Esophagus squamous epithelium (tissue), 5 donors: ENCODE measurements around the gene INKA2. TPM values are rescaled to one million over a fixed set of nuclear protein-coding genes. Genes with fewer than 3 reads are reported as not detected.
A peak's percentile ranks its signal among the peaks of the same experiment; 100 is the strongest.

Experiments
- DNase-seq: peaks from one replicate; lab custom pipeline; 2025; lab: John Stamatoyannopoulos, UW
- H3K27ac ChIP-seq, 4 donors: fragments of 200-600 bp; sonication (generic); one replicate each; pipeline ENCODE4 v1.5.1; 2016 to 2019; ENCODE audit warnings: mild to moderate bottlenecking in 1 of 4
- H3K27me3 ChIP-seq, 4 donors: fragments of 200-600 bp; sonication (generic); 1 replicate in 3 of 4; 2 replicates in 1 of 4; pipeline versions ENCODE4 v1.5.1 to v1.6.0; 2017 to 2021; ENCODE audit warnings: antibody characterized with exemption in 1 of 4
- H3K36me3 ChIP-seq, 3 donors: fragments of 200-600 bp; sonication (generic); one replicate each; pipeline ENCODE4 v1.5.1; 2016 to 2019
- H3K4me1 ChIP-seq, 3 donors: fragments of 200-600 bp; sonication (generic); one replicate each; pipeline ENCODE4 v1.5.1; 2017 to 2019
- H3K4me3 ChIP-seq, 4 donors: fragments of 200-600 bp; sonication (generic); 1 replicate in 3 of 4; 2 replicates in 1 of 4; pipeline ENCODE4 v1.5.1; 2016 to 2019; ENCODE audit warnings: mild to moderate bottlenecking in 2 of 4, moderate library complexity in 1 of 4
- H3K9me3 ChIP-seq, 3 donors: fragments of 200-600 bp; sonication (generic); one replicate each; pipeline ENCODE4 v1.5.1; 2016 to 2019
- CTCF ChIP-seq, 6 experiments: fragments of 450-650 bp in 4 of 6; fragments of 200-600 bp in 2 of 6; sonication (generic) in 2 of 6; IDR thresholded peaks; one replicate each; pipeline ENCODE4 v1.5.1; 2016 to 2019; ENCODE audit warnings: antibody characterized with exemption in 6 of 6, mild to moderate bottlenecking in 4 of 6, moderate library complexity in 4 of 6
- POLR2A ChIP-seq, 4 donors: fragments of 450-650 bp; IDR thresholded peaks; one replicate each; pipeline ENCODE4 v1.6.1; 2017; ENCODE audit warnings: antibody characterized with exemption in 4 of 4, mild to moderate bottlenecking in 4 of 4, moderate library complexity in 3 of 4
- WGBS, 2 donors: methylation state at CpG; one replicate each; pipeline ENCODE4 v1.1.5; 2018; 5-methylcytosine and 5-hydroxymethylcytosine counted together
- intact Hi-C: fragments of 100-400 bp; cut with DNase I; formaldehyde crosslinking; loops from one replicate; pipeline ENCODE4 v1.15.0; 2022
- total RNA-seq, 4 donors: library from RNA; depleted of rRNA; stranded (reverse); fragments of >200 nt; gene quantifications; one replicate each; pipeline ENCODE4 v1.1.0, GENCODE V29; 2016
- donor health status: DM: yes; HTN: yes; CAD: no.

The INKA2 gene
- total RNA-seq = 1 to 10 TPM; 2.1 to 4.6 (median 3.9) TPM

DNA sequence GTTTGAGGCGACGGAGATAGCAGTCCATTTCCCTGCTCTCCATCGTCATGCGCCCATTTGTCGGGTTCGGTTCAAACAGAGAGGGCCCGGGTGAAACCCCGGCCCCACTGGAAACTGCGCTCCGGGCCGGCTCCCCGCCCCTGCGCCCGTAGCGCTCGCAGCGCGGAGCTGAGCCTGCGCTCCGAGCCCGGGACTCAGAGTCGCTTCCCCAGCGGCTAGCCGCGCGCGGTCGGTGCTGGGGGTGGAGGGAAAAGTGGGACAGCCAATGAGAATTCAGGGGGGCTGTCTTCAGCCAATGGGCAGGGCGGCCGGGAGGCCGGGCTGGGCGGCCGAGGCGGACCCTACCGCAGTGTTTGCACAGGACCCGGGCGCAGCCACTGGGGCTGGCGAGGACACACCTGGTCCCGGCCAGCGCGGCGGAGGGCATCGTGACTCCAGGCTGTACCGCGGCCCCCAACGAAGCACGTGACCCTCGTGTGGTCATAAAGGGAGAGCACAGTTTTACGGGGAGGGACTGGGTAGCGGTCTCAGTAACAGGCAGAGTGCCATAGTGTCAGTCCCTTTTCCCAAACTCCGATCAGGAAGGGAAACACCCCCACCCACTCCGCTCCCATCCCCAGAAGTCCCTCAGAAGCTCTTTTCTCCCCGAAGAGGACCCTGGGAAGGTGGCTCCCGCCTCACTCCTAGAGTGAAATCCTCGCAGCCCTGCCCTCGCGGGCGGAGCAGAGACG is at the start of gene INKA2:
Gene INKA2 (minus strand): TSS at position 202 of the 731 bp plus-strand sequence. CDS start 153 bp downstream, at position 49.
- Histone ChIP-seq H3K27ac (peak within 1 kb of the TSS; percentile 93 to 97 (median 95)), H3K36me3 (peaks cover 0 to 5% (median 0%) of the 10 kb centered on the region in 3 donors), H3K4me1 (peaks cover 21 to 65% (median 35%) of the 10 kb centered on the region in 3 donors), H3K9me3 (no peaks in the 10 kb centered on the region), H3K27me3 (peaks cover 0 to 12% (median 0%) of the 10 kb centered on the region in 4 donors), H3K4me3 (peak within 1 kb of the TSS; percentile 64 to 78 (median 69))
- intact Hi-C loops = no loop called here
- peak; percentile 37 for DNase-seq
- WGBS, 2 donors = 0% methylated on average over 8 of the region's 59 CpGs; no CpG with 5 or more reads in 1 of the 2 donors
- TF ChIP-seq CTCF (IDR thresholded peaks at IDR 0.05) (peak in 1 of 6 experiments; percentile 4), POLR2A (IDR thresholded peaks at IDR 0.05) (peak in 3 of 4 donors; percentile 5 to 88 (median 83))

GRCh38 chr1:111786669-111787207 is 47.5 kb upstream of the INKA2 start:
- Histone ChIP-seq H3K4me1 (peaks cover 0 to 8% (median 0%) of the 10 kb centered on the region in 3 donors), H3K36me3 (no peaks in the 10 kb centered on the region), H3K27ac (no peak overlapping the region), H3K4me3 (no peak overlapping the region), H3K27me3 (no peaks in the 10 kb centered on the region), H3K9me3 (no peaks in the 10 kb centered on the region)
- DNase-seq = no peak
- WGBS, 2 donors = 81 to 91% methylated on average over 7 to 8 of the region's 9 CpGs
- intact Hi-C loops = no loop called here
- TF ChIP-seq CTCF (IDR thresholded peaks at IDR 0.05) (no peak), POLR2A (IDR thresholded peaks at IDR 0.05) (no peak)

DNA sequence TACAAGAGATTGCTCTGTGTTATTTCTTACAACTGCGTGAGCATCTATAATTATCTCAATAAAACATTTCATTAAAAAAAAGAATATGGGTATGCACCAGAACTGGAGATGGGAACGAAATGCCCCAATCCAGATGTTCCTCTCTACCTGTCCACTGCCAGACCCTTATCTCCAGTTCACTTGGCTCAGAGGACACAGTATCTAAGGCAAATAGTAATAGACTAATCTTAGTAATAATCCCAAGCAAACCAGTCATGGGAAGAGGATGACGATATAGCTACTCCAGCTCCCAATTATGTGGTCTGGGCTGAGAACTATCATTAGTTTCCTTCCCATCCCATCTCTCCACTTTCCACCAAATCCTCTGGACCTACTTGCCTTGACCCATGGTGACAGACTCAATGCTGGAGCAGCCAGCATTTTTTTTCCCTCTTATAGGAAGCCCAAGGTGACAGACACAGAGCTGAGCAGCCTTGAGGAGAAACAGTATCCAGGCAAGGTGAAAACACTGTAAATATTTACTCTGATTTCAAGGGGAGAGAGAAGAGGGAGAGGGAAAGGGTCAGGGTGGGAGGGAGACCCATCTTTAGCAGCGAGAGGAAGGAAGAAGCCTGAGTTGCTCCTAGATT is 45.2 kb upstream of the INKA2 start:
- Histone ChIP-seq H3K27me3 (no peaks in the 10 kb centered on the region), H3K9me3 (no peaks in the 10 kb centered on the region), H3K4me3 (no peak overlapping the region), H3K36me3 (peaks cover 0 to 6% (median 0%) of the 10 kb centered on the region in 3 donors), H3K4me1 (peaks cover 0 to 8% (median 0%) of the 10 kb centered on the region in 3 donors), H3K27ac (no peak overlapping the region)
- TF ChIP-seq POLR2A (IDR thresholded peaks at IDR 0.05) (no peak), CTCF (IDR thresholded peaks at IDR 0.05) (no peak)
- 75 to 81% methylated on average over 4 of the region's 4 CpGs for WGBS, 2 donors
- DNase-seq = no peak
- intact Hi-C loops = no loop called here

DNA sequence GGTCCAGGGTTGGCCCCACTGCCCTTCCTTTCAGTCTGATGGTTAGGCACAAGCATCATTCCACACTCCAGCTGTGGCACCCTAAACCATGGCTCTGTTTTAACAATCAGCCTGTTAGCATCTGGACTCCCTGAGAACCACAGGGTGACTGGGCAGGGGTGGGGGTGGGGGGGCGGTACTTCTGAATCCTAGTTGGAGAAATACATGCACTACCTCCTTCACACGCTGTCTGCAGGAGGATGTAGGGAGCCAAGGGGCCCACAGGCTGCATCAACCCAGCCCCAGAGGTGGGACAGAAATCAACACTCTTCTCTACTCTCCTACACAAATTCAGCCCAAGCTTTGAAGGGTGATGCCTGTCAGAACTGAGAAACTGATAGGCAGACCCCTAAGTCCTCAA is 40.4 kb upstream of the INKA2 start:
- TF ChIP-seq CTCF (IDR thresholded peaks at IDR 0.05) = no peak
- TF ChIP-seq POLR2A (IDR thresholded peaks at IDR 0.05) = no peak
- H3K27ac ChIP-seq = no peak overlapping the region
- DNase-seq = no peak
- 40 to 100% methylated on average over 1 of the region's 2 CpGs for WGBS, 2 donors
- no peaks in the 10 kb centered on the region for H3K27me3 ChIP-seq
- H3K9me3 ChIP-seq = no peaks in the 10 kb centered on the region
- peaks cover 0 to 6% (median 0%) of the 10 kb centered on the region in 3 donors for H3K36me3 ChIP-seq
- no peaks in the 10 kb centered on the region for H3K4me1 ChIP-seq
- H3K4me3 ChIP-seq = no peak overlapping the region
- intact Hi-C loops = no loop called here
